ENCODE measurements around the gene PCDHGB3.
"Not testable (repeated sequence)": the region's sequence is repeated elsewhere in the genome, so short reads cannot be mapped to it uniquely, and the experiment has no call there.

The PCDHGB3 gene

DNA sequence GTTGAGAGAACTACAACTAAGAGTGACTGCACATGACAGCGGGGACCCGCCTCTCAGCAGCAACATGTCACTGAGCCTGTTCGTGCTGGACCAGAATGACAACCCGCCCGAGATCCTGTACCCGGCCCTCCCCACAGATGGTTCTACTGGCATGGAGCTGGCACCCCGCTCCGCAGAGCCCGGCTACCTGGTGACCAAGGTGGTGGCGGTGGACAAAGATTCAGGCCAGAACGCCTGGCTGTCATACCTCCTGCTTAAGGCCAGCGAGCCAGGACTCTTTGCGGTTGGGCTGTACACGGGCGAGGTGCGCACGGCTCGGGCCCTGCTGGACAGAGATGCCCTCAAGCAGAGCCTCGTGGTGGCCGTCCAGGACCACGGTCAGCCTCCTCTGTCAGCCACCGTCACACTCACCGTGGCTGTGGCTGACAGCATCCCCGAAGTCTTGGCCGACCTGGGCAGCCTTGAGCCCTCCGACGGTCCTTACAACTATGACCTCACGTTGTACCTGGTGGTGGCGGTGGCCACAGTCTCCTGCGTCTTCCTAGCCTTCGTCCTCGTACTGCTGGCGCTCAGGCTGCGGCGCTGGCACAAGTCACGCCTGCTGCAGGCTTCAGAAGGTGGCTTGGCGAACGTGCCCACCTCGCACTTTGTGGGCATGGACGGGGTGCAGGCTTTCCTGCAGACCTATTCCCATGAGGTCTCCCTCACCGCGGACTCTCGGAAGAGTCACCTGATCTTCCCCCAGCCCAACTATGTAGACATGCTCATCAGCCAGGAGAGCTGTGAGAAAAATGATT is 14.6 kb downstream of the PCDHGB3 start:
- DNase-seq (ENCODE audit: low read depth): no peak
- TF ChIP-seq, protein P1, sequence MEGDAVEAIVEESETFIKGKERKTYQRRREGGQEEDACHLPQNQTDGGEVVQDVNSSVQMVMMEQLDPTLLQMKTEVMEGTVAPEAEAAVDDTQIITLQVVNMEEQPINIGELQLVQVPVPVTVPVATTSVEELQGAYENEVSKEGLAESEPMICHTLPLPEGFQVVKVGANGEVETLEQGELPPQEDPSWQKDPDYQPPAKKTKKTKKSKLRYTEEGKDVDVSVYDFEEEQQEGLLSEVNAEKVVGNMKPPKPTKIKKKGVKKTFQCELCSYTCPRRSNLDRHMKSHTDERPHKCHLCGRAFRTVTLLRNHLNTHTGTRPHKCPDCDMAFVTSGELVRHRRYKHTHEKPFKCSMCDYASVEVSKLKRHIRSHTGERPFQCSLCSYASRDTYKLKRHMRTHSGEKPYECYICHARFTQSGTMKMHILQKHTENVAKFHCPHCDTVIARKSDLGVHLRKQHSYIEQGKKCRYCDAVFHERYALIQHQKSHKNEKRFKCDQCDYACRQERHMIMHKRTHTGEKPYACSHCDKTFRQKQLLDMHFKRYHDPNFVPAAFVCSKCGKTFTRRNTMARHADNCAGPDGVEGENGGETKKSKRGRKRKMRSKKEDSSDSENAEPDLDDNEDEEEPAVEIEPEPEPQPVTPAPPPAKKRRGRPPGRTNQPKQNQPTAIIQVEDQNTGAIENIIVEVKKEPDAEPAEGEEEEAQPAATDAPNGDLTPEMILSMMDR (conservative IDR thresholded peaks at IDR 0.05; ENCODE audit: low read length): no peak
- H3K4me3 ChIP-seq (ENCODE audit: low read length): no peak overlapping the region

DNA sequence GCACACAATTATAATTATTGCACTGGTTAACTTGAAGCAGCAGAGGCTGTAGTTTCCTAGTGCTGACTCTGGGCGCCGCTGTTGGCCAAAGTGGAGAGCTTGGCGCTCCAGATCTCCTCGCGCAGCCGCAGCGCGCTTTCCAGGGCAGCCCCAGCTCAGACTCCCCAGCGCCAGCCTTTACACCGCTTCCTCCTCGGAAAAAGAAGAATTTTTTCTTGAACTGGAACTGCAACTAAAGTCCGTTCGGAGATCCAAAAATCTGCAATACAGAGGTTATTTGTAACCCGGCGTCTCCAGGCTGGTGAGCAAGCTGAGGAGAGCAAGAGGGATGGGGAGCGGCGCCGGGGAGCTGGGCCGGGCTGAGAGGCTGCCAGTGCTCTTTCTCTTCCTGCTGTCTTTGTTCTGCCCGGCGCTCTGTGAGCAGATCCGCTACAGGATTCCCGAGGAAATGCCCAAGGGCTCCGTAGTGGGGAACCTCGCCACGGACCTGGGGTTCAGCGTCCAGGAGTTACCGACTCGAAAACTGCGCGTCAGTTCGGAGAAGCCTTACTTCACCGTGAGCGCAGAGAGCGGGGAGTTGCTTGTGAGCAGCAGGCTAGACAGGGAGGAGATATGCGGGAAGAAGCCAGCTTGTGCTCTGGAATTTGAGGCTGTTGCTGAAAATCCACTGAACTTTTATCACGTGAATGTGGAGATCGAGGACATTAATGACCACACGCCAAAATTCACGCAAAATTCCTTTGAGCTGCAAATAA is 17.7 kb downstream of the PCDHGB3 start, which contains the start of gene PCDHGB4:
Gene PCDHGB4, plus strand, starts transcription at position 142 of the 755 bp plus-strand sequence. Its CDS starts 187 bp downstream, at position 329.
- peak; percentile 54 for DNase-seq (ENCODE audit: low read depth)
- TF ChIP-seq, protein P1 (conservative IDR thresholded peaks at IDR 0.05; ENCODE audit: low read length): peak; percentile 64
- peak within 1 kb of the TSS; percentile 54 for H3K4me3 ChIP-seq (ENCODE audit: low read length)

DNA sequence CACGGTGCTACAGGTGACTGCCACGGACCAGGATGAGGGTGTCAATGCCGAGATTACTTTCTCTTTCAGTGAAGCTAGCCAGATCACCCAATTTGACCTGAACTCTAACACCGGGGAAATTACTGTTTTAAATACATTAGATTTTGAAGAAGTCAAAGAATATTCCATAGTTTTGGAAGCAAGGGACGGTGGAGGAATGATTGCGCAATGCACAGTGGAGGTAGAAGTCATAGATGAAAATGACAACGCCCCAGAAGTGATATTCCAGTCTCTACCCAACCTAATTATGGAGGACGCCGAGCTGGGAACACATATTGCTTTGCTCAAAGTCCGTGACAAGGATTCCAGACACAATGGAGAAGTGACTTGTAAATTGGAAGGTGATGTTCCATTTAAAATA is 18.6 kb downstream of the PCDHGB3 start:
- H3K4me3 ChIP-seq (ENCODE audit: low read length): no peak overlapping the region; the same call in 1 of the 2 replicates
- TF ChIP-seq, protein P1 (conservative IDR thresholded peaks at IDR 0.05; ENCODE audit: low read length): no peak
- DNase-seq (ENCODE audit: low read depth): no peak

DNA sequence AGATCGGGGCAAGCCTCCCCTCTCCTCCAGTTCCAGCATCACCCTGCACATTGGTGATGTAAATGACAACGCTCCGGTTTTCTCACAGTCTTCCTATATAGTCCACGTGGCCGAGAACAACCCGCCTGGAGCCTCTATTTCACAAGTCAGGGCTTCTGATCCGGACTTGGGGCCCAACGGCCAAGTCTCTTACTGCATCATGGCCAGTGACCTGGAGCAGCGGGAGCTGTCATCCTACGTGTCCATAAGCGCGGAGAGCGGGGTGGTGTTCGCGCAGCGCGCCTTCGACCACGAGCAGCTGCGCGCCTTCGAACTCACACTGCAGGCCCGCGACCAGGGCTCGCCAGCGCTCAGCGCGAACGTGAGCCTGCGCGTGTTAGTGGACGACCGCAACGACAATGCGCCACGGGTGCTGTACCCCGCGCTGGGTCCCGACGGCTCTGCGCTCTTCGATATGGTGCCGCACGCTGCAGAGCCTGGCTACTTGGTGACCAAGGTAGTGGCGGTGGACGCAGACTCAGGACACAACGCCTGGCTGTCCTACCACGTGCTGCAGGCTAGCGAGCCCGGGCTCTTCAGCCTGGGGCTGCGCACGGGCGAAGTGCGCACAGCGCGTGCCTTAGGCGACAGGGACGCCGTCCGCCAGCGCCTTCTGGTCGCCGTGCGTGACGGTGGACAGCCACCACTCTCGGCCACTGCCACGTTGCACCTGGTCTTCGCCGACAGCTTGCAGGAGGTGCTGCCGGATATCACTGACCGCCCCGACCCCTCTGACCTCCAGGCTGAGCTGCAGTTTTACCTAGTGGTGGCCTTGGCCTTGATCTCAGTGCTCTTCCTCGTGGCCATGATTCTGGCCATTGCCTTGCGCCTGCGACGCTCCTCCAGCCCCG is 19.4 kb downstream of the PCDHGB3 start:
- TF ChIP-seq, protein P1 (conservative IDR thresholded peaks at IDR 0.05; ENCODE audit: low read length): no peak
- H3K4me3 ChIP-seq (ENCODE audit: low read length): no peak overlapping the region

DNA sequence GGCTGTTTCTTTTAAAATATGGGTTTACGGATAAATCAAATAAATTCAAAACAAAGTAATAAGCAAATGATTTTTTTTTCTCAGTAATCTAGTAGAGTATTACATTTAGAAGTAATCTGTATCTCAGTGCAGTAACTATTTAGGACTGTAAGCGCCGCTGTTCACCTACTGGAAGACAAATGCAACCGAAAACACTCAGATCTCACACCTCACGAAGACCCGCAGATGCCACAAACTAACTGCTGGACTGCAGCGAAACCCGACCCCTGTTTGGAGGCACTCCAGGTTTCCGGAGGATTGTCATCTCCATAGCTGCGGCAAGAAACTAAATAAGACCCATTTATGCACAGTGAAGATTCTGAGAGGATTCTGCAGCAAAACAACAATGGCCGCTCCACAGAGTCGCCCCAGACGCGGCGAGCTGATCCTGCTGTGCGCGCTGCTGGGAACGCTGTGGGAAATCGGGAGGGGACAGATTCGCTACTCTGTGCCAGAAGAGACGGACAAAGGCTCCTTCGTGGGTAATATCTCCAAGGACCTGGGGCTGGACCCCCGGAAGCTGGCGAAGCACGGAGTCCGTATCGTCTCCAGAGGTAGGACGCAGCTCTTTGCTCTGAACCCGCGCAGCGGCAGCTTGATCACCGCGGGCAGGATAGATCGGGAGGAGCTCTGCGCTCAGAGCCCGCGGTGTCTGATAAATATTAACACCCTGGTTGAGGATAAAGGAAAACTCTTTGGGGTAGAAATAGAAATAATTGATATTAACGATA is 22.6 kb downstream of the PCDHGB3 start, which contains the start of gene PCDHGA8:
Gene PCDHGA8, plus strand, starts transcription at position 205 of the 770 bp plus-strand sequence. Its CDS starts 181 bp downstream, at position 386.
- peak; percentile 41 for DNase-seq (ENCODE audit: low read depth)
- H3K4me3 ChIP-seq (ENCODE audit: low read length): peak within 1 kb of the TSS; percentile 9; the same call in 1 of the 2 replicates
- TF ChIP-seq, protein P1 (conservative IDR thresholded peaks at IDR 0.05; ENCODE audit: low read length): peak; percentile 22

More for the DNA sequence above, 19.4 kb downstream of the PCDHGB3 start:
- DNase-seq (ENCODE audit: low read depth): no peak

DNA sequence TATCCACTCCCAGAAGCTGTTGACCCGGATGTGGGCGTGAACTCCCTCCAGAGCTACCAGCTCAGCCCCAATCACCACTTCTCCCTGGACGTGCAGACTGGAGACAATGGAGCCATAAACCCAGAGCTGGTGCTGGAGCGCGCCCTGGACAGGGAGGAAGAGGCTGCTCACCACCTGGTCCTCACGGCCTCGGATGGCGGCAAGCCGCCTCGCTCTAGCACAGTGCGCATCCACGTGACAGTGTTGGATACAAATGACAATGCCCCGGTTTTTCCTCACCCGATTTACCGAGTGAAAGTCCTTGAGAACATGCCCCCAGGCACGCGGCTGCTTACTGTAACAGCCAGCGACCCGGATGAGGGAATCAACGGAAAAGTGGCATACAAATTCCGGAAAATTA is 23.2 kb downstream of the PCDHGB3 start:
- DNase-seq (ENCODE audit: low read depth): no peak
- TF ChIP-seq, protein P1 (conservative IDR thresholded peaks at IDR 0.05; ENCODE audit: low read length): no peak
- H3K4me3 ChIP-seq (ENCODE audit: low read length): no peak overlapping the region

DNA sequence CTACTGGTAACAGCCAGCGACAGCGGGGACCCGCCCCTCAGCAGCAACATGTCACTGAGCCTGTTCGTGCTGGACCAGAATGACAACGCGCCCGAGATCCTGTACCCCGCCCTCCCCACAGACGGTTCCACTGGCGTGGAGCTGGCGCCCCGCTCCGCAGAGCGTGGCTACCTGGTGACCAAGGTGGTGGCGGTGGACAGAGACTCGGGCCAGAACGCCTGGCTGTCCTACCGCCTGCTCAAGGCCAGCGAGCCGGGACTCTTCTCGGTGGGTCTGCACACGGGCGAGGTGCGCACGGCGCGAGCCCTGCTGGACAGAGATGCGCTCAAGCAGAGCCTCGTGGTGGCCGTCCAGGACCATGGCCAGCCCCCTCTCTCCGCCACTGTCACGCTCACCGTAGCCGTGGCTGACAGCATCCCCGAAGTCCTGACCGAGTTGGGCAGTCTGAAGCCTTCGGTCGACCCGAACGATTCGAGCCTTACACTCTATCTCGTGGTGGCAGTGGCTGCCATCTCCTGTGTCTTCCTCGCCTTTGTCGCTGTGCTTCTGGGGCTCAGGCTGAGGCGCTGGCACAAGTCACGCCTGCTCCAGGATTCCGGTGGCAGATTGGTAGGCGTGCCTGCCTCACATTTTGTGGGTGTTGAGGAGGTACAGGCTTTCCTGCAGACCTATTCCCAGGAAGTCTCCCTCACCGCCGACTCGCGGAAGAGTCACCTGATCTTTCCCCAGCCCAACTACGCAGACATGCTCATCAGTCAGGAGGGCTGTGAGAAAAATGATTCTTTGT is 24.6 kb downstream of the PCDHGB3 start:
- not testable (repeated sequence) for H3K4me3 ChIP-seq (ENCODE audit: low read length); DNase-seq (ENCODE audit: low read depth)

Data from AG10803 (cell line).